WTC11 (cell line): ENCODE data around the gene PIGZ. TPM values are rescaled to one million over a fixed set of nuclear protein-coding genes. Genes with fewer than 3 reads are reported as not detected.

Experiments
- ATAC-seq: fragments of 200-7000 bp; cut with Tn5 transposase; 2 replicates; pipeline ENCODE4 v1.10.0; 2021; ENCODE audit warnings: mild to moderate bottlenecking, moderate library complexity
- CTCF ChIA-PET: fragments of 300-600 bp; sonication (Branson Sonifier 250); formaldehyde crosslinking; loops from one replicate; lab custom pipeline; 2021; ENCODE audit warnings: antibody characterized with exemption; lab: Charles Lee
- POLR2A ChIA-PET: fragments of 350-600 bp; sonication (Branson Sonifier 250); formaldehyde crosslinking; loops from one replicate; lab custom pipeline; 2021; ENCODE audit warnings: antibody characterized with exemption; lab: Charles Lee
- DNase-seq: peaks from one replicate; pipeline ENCODE4 v3.0.0; 2021; ENCODE audit warnings: low spot score
- H3K27ac Mint-ChIP-seq: 2 replicates; pipeline ENCODE4 v1.8.0; 2021; ENCODE audit warnings: mixed read lengths
- H3K27me3 Mint-ChIP-seq: 2 replicates; pipeline ENCODE4 v1.8.0; 2021; ENCODE audit warnings: low read depth, mild to moderate bottlenecking, moderate library complexity, mixed read lengths
- H3K36me3 Mint-ChIP-seq: 2 replicates; pipeline ENCODE4 v1.8.0; 2021; ENCODE audit warnings: mixed read lengths
- H3K4me1 Mint-ChIP-seq: 2 replicates; pipeline ENCODE4 v1.8.0; 2022; ENCODE audit warnings: mixed read lengths
- H3K4me3 Mint-ChIP-seq: 2 replicates; pipeline ENCODE4 v1.8.0; 2021; ENCODE audit warnings: mild to moderate bottlenecking, moderate library complexity, mixed read lengths
- H3K9me3 Mint-ChIP-seq: 2 replicates; pipeline ENCODE4 v1.8.0; 2021; ENCODE audit warnings: mixed read lengths
- ATF2 ChIP-seq: sonication (generic); formaldehyde crosslinking; IDR thresholded peaks from 2 replicates; pipeline ENCODE4 v1.8.1; 2022; ENCODE audit warnings: low read depth, missing genetic modification reagents, borderline replicate concordance
- FOXK1 ChIP-seq: sonication (generic); formaldehyde crosslinking; IDR thresholded peaks from 2 replicates; pipeline ENCODE4 v1.8.0; 2022; ENCODE audit warnings: mild to moderate bottlenecking, moderate library complexity, missing genetic modification reagents
- HMGA2 ChIP-seq: fragments of 250-450 bp; sonication (Bioruptor Pico); IDR thresholded peaks from 2 replicates; pipeline ENCODE4 v1.4.0; 2021; ENCODE audit warnings: mild to moderate bottlenecking, moderate library complexity
- IRF2 ChIP-seq: sonication (generic); formaldehyde crosslinking; IDR thresholded peaks from 2 replicates; pipeline ENCODE4 v1.8.0; 2022; ENCODE audit warnings: low read depth, missing genetic modification reagents, borderline replicate concordance
- NR3C1 ChIP-seq: sonication (generic); formaldehyde crosslinking; conservative IDR thresholded peaks from 2 replicates; pipeline ENCODE4 v1.8.1; 2023; ENCODE audit warnings: low read depth, mild to moderate bottlenecking, missing genetic modification reagents
- PRDM15 ChIP-seq: sonication (generic); formaldehyde crosslinking; IDR thresholded peaks from 2 replicates; pipeline ENCODE4 v1.8.0; 2022; ENCODE audit warnings: missing genetic modification reagents
- ZBTB21 ChIP-seq: sonication (generic); formaldehyde crosslinking; IDR thresholded peaks from 2 replicates; pipeline ENCODE4 v1.8.1; 2023; ENCODE audit warnings: mild to moderate bottlenecking, missing genetic modification reagents, borderline replicate concordance
- total RNA-seq: library from RNA; stranded (reverse); gene quantifications from 3 replicates; pipeline ENCODE4 v1.2.3, GENCODE V29; 2021
- TF ChIP-seq, protein P1 (sequence below): sonication (generic); formaldehyde crosslinking; IDR thresholded peaks from 2 replicates; pipeline ENCODE4 v1.8.0; 2023; ENCODE audit warnings: missing genetic modification reagents
- TF ChIP-seq, protein P2 (sequence below): sonication (generic); formaldehyde crosslinking; IDR thresholded peaks from 2 replicates; pipeline ENCODE4 v1.8.0; 2023; ENCODE audit warnings: missing genetic modification reagents, mild to moderate bottlenecking, borderline replicate concordance

Gene PIGZ
- total RNA-seq, 1 experiment from 2014 or later: 0.37 TPM

DNA sequence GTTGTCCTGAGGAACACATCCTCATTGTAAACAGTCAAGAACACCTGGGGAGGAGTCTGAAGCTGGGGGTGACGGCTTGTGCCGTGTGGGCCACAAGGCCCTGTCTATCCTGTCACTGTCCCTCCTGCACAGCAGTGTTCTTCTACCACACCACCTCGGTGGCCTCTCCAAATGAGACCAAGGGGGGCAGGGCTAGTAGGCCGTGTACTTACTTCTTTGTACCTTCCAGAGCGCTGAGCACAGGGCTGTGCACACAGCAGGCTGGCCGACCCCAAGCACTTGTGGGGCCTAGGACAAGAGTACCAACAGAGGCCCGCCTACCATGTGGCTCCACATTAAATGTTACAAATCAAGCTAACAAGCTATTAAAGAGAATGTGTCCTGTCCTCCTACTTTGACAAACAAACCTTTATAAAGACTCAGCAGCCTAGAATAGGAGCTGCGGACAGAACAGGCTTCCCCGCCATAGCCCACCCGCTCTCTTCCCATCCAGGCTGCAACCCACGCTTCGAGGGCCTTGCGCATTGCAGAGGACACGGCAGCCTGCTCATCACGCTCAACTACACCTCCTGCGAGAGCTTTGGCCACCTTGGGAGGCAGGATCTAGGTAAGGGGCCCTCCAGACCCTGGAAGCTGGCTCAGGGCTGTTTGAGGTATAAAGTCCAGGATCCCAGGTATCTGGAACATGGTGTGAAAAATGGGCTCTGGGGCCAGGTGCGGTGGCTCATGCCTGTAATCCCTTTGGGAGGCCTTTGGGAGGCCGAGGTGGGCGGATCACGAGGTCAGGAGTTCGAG, 30.5 kb upstream of the PIGZ start:
- no peaks in the 10 kb centered on the region for H3K9me3 Mint-ChIP-seq
- POLR2A ChIA-PET: interaction anchor here (0.6 kb wide), 1 partner anchor 385 kb away, joined by 4 read pairs; no protein-coding TSS in a partner anchor
- ATAC-seq (no peak), DNase-seq (no peak)
- H3K4me3 Mint-ChIP-seq: no peak overlapping the region
- H3K4me1 Mint-ChIP-seq: peaks cover 10% of the 10 kb centered on the region
- H3K36me3 Mint-ChIP-seq: no peaks in the 10 kb centered on the region
- CTCF ChIA-PET: no interaction called here
- no peak overlapping the region for H3K27ac Mint-ChIP-seq
- TF ChIP-seq ATF2 (CRISPR knock-in tag) (no peak), IRF2 (no peak)
- peaks cover 14% of the 10 kb centered on the region for H3K27me3 Mint-ChIP-seq

DNA sequence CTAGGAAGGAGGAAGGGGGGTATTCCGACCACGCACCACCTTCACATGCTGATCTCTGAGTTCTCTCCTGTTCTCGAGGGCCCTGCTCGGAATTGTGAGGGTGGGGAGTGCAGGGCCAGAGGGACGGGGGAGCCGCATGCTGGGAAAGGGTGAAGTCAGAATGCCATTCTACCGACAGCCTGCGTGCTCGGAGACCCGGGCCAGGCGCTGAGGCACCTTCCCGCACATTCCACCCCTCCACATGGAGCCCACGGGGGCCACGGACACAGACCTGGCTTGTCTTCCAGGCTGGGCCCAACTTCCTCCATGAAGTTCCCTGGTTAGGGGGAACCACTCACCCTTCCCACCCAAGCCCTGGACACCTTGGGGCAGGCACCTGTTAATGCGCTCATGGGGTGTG, 28.7 kb upstream of the PIGZ start:
- H3K27ac Mint-ChIP-seq: no peak overlapping the region
- peaks cover 9% of the 10 kb centered on the region for H3K27me3 Mint-ChIP-seq
- ChIA-PET CTCF (no interaction called here), POLR2A (no interaction called here)
- H3K36me3 Mint-ChIP-seq: no peaks in the 10 kb centered on the region
- no peaks in the 10 kb centered on the region for H3K9me3 Mint-ChIP-seq
- H3K4me3 Mint-ChIP-seq: no peak overlapping the region
- ATAC-seq: no peak
- H3K4me1 Mint-ChIP-seq: peaks cover 8% of the 10 kb centered on the region; the same call in 1 of the 2 replicates
- no peak for TF ChIP-seq NR3C1
- TF ChIP-seq, protein P1, sequence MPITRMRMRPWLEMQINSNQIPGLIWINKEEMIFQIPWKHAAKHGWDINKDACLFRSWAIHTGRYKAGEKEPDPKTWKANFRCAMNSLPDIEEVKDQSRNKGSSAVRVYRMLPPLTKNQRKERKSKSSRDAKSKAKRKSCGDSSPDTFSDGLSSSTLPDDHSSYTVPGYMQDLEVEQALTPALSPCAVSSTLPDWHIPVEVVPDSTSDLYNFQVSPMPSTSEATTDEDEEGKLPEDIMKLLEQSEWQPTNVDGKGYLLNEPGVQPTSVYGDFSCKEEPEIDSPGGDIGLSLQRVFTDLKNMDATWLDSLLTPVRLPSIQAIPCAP (CRISPR knock-in tag): no peak
- TF ChIP-seq ZBTB21 (CRISPR knock-in tag): no peak
- no peak for TF ChIP-seq PRDM15 (CRISPR knock-in tag)
- TF ChIP-seq FOXK1 (CRISPR knock-in tag): no peak
- TF ChIP-seq HMGA2 (CRISPR knock-in tag): no peak
- TF ChIP-seq, protein P2, sequence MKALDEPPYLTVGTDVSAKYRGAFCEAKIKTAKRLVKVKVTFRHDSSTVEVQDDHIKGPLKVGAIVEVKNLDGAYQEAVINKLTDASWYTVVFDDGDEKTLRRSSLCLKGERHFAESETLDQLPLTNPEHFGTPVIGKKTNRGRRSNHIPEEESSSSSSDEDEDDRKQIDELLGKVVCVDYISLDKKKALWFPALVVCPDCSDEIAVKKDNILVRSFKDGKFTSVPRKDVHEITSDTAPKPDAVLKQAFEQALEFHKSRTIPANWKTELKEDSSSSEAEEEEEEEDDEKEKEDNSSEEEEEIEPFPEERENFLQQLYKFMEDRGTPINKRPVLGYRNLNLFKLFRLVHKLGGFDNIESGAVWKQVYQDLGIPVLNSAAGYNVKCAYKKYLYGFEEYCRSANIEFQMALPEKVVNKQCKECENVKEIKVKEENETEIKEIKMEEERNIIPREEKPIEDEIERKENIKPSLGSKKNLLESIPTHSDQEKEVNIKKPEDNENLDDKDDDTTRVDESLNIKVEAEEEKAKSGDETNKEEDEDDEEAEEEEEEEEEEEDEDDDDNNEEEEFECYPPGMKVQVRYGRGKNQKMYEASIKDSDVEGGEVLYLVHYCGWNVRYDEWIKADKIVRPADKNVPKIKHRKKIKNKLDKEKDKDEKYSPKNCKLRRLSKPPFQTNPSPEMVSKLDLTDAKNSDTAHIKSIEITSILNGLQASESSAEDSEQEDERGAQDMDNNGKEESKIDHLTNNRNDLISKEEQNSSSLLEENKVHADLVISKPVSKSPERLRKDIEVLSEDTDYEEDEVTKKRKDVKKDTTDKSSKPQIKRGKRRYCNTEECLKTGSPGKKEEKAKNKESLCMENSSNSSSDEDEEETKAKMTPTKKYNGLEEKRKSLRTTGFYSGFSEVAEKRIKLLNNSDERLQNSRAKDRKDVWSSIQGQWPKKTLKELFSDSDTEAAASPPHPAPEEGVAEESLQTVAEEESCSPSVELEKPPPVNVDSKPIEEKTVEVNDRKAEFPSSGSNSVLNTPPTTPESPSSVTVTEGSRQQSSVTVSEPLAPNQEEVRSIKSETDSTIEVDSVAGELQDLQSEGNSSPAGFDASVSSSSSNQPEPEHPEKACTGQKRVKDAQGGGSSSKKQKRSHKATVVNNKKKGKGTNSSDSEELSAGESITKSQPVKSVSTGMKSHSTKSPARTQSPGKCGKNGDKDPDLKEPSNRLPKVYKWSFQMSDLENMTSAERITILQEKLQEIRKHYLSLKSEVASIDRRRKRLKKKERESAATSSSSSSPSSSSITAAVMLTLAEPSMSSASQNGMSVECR (CRISPR knock-in tag): no peak
- TF ChIP-seq, all 79 proteins: peak for 0
- no peak for DNase-seq
